Activated CD8-positive, alpha-beta memory T cell treated with anti-CD3 and anti-CD28 coated beads, Interleukin-2, amount 50 U/mL, for 4 hours (primary cell): ENCODE data around the gene MVB12B.

Experiments
- DNase-seq: peaks from one replicate; pipeline ENCODE4 v3.0.0-alpha.2; 2020

Gene MVB12B

GRCh38 chr9:126435105-126435504, 108.5 kb downstream of the MVB12B start:
- DNase-seq: no peak

- DNase-seq: no peak
These were observed 109.0 kb downstream of the MVB12B start for GRCh38 chr9:126435626-126436025.

GRCh38 chr9:126436545-126437267, 110.1 kb downstream of the MVB12B start:
- no peak for DNase-seq

GRCh38 chr9:126437268-126437666, 110.6 kb downstream of the MVB12B start:
- DNase-seq: no peak

GRCh38 chr9:126437701-126438100, 111.1 kb downstream of the MVB12B start:
- no peak for DNase-seq

- DNase-seq: no peak
These were observed 112.2 kb downstream of the MVB12B start for GRCh38 chr9:126438741-126439401.

GRCh38 chr9:126439402-126439765, 112.8 kb downstream of the MVB12B start:
- DNase-seq: no peak

- DNase-seq: no peak
These were observed 113.4 kb downstream of the MVB12B start for GRCh38 chr9:126439883-126440653.

GRCh38 chr9:126440940-126441339, 114.3 kb downstream of the MVB12B start:
- no peak for DNase-seq

GRCh38 chr9:126442636-126443035, 116.0 kb downstream of the MVB12B start:
- DNase-seq: no peak

GRCh38 chr9:126443144-126443543, 116.5 kb downstream of the MVB12B start:
- no peak for DNase-seq

- no peak for DNase-seq
These were observed 121.5 kb downstream of the MVB12B start for GRCh38 chr9:126448136-126448535.

GRCh38 chr9:126448865-126449577, 122.4 kb downstream of the MVB12B start:
- no peak for DNase-seq

- DNase-seq: no peak
These were observed 123.4 kb downstream of the MVB12B start for GRCh38 chr9:126449725-126450667.

GRCh38 chr9:126450668-126451205, 124.1 kb downstream of the MVB12B start:
- DNase-seq: no peak

- DNase-seq: no peak
These were observed 124.8 kb downstream of the MVB12B start for GRCh38 chr9:126451316-126451885.

- DNase-seq: no peak
These were observed 125.5 kb downstream of the MVB12B start for GRCh38 chr9:126452106-126452505.

GRCh38 chr9:126453156-126453963, 126.7 kb downstream of the MVB12B start:
- DNase-seq: no peak

- no peak for DNase-seq
These were observed 127.6 kb downstream of the MVB12B start for GRCh38 chr9:126454215-126454614.

- no peak for DNase-seq
These were observed 128.2 kb downstream of the MVB12B start for GRCh38 chr9:126454795-126455194.
